Stimulated activated naive CD4-positive, alpha-beta T cell (primary cell): ENCODE data around the gene HLA-B.

Experiments
- DNase-seq, 6 experiments: peaks; one replicate each; lab custom pipeline; 2025; lab: John Stamatoyannopoulos, UW

Gene HLA-B

DNA sequence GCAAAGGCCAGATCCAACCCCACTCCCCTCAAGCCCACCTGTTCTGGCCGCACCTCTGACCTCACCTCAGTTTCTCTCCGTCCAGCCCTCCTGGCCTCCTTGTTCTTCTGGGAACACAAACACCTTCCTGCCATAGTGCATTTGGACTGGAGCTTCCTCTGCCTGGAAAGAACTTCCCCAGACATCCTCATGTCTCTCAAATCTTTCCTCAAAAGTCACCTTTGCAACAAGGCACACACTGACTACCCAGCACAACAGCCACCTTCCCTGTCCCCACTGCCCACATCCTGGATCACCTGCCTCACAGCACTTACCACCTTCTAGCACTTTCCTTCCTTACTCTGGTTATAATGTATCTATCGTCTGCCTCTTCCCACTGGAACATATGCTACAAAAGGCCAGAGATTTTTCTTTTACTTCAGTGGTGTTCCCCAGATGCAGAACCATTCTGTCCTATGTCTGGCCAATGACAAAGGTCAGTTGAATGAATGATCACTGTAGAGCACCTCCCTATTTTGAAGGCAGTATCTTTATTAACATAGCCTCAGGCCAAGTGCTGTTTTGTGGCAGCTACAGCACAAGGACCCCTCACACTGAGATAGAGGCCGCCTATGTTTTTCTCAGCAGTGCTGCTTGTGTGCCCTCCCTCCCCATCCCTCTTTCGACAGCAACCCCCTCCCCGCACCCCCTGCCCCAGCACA is 4.1 kb downstream of the HLA-B start:
- peak in 4 of 6 experiments; percentile 12 to 63 (median 28) for DNase-seq

DNA sequence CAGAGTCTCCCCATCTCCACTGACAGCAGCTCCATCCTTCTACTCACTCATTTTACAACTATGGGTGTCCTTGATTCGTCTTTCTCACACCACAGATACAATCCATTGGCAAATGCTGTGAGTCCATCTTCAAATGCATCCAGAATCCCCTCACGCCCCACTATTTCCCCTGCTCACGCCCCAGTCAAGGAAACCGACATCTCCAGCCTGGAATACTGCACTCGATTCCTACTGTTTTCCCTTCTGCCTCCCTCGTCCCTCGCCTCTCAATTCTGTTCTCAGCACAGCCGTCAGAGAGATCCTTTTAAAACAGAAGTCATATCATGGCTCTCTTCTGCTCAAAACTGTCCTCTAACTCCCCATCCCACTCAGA is 4.7 kb downstream of the HLA-B start:
- no peak for DNase-seq

DNA sequence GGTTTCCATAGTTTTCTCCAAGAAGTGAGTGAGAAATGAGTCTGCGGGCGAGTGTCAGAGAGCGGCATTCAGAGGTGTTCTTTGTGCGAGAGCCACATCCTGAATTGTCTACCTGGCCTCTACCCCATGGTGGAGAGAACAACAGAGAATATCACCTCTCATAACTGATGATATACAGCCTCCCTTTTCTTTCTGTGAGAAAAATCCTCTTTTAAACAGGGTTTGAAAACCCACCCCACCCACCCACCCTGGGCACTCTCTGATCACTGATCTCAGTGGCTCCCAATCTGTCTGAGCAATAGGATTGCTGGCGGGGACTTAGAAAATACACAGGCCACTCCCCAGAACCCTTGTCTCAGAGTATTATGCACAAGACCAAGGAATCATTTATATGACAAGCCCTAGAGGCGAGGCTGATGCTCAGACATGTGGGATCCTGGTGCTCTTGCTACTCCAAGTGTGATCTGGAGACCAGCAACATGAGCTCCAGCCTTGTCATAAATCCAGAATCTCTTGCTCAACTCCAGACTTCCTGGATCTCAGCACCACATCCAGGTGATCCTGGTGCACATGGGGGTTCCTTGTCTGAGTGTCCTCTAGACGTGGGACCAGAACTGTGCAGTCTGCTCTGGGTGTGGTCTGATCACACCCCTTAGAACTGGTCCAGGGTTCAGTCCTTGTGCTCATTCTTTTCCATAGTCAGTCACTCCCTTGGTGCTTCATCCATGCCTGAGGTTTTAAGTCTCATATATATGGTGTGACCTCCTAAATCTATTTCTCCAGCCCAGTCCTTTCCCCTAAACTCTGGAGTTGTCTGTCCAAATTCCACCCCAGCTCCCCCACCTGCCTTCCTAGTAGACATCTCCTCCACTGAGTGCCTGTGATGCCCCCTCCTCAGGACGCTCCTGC is 5.3 kb downstream of the HLA-B start:
- DNase-seq = peak in 4 of 6 experiments; percentile 16 to 59 (median 52)

DNA sequence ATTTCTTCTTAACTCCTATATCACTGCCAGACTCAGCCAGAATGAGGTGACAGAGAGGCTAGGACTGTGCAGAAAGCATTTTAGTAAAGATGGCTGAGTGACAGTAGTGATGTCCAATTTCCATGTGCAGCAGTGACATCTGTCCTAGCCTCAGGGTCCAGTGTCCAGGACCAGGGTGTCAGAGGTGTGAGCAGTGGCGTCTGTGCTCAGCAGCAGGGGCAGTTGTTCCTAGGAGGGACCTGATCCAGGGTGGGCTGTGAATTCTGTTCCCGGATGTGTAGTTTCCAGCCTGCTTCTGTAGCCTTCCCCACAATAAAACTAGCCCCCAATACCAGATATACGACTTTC is 6.0 kb downstream of the HLA-B start:
- DNase-seq = peak in 1 of 6 experiments; percentile 14

DNA sequence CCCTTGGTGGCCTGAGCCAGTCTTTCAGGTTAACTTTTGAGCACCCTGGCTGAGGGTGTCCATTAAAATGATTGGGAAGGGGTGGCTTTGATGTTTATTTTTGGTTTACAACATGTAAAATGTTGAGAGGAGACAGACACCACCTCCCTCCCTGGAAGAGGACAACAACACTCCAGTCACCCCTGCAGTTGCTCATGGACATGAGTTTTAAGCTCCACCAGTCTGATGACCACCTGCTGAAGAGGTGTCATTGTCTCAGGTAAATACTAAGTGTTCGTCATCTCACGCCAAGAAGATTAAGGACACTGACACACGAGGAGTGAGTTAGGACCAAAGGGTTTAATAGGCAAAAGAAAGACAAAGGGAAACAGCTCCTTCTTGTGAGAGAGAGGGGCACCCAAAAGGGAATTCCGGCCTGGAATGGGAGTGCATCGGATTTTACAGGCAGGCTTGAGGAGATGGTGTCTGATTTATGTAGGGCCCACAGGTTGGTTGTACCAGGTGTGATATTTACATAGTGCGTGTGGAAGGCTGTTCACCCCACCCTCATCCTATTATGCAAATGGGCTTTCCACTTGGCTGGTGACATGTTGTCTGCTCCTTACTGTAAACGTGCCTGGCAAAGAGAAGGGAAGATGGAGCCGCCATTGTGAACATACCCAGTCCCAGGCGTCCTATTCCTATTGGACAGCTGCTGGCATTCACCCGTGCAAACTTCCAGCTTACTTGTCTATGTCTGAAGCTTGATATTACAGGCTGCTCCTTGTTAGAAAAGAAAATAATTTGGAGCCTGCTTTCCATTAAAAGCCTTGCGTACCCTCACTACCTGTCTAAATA is 6.6 kb downstream of the HLA-B start:
- peak in 1 of 6 experiments; percentile 13 for DNase-seq

GRCh38 chr6:31349301-31349700 is 7.7 kb downstream of the HLA-B start:
- DNase-seq = no peak

DNA sequence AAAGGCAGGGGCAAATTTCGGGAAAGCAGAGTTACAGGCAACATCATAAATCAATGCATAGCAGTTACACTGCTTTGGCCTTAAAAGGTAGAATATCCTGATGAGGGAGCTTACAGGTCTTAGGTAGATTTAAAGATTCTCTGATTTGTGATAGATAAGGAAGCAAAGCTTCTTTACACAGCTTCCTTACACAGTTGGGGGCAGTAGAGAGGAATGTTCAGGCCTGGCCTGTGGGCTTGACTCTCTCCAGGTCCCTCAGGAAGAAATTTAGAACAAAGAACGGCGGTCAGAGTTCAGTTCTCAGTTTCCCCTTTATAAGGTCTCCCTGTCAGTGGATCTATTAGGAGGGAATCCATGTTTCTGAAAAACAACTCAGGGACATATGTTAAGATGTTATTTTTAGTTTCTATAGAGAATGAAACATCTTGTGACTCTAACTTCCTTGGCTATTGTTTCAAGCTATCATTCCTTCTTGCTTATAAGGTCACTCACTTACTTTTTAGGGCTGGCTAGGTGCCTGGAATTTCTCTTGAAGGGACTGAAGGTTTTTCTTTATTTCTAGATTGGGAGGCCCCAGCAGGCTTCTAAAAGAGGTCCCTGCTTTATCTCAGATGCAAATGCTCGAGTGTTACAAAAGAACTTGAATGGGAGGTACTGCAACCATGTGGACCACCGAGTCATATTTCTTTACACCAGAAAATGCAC is 11.8 kb downstream of the HLA-B start:
- DNase-seq = no peak

DNA sequence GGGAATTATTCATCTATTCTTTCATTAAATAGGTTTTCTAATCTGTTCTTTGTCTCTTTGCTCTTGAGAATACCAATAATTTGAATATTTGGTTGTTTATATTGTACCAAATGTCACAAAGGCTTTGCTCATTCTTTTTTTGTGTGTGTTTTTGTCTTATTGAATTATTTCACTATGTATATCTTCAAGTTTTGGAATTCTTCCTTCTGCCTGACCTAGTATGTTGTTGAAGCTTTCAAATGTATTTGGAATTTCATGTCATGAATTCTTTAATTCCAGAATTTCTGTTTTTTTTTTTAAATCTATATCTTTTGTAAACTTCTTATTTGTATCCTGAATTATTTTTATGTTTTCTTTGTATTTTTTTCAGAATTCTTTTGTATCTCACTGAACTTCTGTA is 16.8 kb downstream of the HLA-B start:
- DNase-seq = no peak

DNA sequence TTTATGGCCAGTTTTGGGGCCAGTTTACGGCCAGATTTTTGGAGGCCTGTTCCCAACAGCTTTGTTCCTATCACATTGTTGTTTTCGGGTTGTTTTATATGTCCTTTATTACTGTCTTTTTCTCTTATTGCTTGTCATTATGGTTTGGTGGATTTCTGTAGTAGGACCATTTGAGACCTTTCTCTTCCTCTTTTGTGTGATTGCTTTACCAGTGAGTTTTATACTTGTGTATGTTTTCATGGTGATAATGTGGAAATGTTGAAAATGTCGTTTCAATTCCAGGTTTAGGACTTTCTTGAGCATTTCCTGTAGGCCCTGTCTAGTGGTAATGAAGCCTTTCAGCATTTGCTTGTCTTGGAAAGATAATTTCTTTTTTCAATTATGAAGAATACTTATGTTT is 17.8 kb downstream of the HLA-B start:
- no peak for DNase-seq

DNA sequence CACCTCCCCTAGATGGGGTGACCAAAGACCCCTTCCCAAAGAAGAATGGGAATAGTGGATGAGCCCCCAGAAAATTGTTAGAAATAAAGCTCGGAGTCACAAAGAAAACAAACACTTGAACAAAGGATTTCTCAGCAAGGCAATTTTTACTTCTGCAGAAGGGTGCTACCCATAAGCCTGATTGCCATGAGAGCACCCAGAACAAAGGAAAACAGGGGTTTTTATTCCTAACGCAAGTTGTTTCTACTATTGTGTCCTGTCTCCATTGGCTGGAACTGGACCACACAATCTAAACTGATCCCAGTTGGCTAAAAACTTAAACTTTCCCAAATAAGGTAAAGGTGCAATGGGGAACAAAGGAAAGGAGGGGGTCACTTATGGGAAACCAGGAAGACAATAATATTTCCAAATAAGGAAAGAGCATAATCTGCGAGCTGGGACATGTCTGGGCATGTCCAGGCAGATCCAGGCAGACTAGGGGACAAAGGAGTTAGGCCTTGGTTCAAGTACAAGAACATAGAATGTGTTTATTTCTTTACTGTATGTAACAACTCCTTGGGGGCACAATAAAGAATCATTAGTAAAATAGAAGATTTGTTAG is 20.0 kb downstream of the HLA-B start:
- DNase-seq = no peak

DNA sequence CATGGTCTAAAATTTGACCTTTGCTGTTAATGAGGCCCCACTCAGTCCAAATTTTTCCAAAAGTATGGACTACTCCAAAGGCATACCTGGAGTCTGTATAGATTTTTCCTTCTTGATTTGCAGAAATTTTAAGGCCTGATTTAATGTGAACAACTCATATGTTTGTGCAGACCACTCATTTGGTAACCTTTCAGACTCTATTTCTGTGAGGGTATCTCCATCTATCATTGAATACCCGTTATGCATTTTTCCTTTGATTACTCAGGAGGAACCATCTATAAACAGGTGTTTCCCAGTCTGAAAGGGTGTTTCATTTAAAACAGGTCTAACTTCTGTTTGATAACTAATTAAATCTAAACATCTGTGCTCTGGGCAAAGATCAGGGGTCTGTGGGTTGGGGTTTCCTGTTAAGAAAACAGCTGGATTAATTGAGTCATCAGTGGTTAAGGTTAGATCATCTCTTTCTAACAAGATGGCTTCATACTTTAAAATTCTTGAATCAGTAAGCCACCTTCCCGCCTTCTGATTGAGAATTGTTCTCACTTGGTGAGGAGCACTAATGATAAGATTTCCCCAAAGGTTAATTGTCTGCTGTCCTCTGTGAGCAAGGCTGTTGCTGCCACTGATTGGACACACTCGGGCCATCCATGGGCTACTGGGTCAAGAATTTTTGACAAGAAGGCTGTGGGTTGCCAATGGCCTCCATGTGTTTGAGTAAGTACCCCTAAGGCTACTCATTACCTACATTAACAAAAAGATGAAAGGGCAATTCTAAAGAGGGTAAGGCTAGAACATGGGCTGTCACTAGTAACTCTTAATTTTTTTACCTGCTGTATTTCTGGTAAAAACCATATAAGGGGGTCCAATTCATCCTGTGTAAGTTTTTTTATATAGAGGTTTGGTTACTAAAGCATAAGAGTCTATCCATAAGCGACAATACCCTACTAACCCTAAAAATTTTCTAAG is 24.1 kb downstream of the HLA-B start:
- DNase-seq = peak in 1 of 6 experiments; percentile 35

GRCh38 chr6:31328355-31328960 is 28.5 kb downstream of the HLA-B start:
- no peak for DNase-seq

DNA sequence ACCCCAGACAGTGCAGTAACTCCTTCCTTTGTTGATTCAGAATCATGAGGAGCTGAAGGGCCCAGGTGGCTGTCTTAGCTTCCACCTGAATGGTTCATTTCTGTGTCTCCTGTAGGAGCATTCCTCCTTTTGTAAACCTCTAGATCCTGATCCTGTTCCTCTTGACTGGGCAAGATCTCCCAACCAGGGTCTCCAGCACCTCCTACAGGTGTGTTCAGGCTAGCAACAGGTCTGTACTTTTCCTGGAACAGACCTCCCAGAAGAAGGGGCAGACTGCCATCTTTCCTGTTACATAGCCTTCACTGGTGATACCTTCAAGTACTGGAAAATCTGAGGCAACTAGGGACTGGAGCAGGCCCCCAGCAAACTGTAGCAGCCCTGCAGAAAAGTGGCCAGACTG is 35.2 kb downstream of the HLA-B start:
- DNase-seq = no peak

GRCh38 chr6:31321005-31321707 is 35.8 kb downstream of the HLA-B start:
- no peak for DNase-seq

DNA sequence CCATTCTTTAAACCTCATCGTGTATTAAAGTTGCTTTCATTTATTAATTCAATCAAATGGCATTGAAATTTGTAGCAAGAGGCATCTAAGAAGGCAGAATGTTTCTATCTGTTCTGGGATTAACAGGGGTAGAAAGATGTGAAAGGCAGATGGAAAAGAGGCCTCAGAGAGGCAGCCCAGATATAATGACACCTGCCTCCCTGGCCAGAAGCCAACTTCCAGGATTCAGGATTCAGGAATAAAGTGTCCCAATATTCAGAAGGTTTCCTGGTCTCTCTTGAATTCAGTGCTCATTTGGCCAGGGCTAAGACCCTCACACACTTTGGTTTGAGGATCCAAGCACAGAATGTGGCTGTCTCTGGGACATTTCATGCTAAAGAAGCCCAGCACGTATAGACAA is 39.9 kb downstream of the HLA-B start:
- no peak for DNase-seq

- DNase-seq = no peak
Measured at GRCh38 chr6:31309641-31310040, 47.3 kb downstream of the HLA-B start.

DNA sequence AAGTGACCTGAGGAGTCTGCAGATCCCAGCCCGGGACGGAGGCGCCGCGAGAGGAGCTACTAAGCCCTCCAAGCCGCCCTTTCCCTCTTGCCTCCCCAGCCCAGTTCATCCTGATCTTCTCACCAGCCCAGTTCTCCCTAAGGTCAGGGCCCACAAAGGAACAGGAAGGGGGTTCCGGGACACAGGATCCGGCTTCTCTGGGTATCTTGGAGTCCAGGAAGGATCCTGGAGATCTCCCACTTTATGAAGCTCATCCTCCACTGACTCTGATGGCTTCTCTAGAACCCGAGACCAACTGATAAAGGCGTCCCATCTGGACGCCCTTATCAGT is 48.2 kb downstream of the HLA-B start:
- DNase-seq = no peak

DNA sequence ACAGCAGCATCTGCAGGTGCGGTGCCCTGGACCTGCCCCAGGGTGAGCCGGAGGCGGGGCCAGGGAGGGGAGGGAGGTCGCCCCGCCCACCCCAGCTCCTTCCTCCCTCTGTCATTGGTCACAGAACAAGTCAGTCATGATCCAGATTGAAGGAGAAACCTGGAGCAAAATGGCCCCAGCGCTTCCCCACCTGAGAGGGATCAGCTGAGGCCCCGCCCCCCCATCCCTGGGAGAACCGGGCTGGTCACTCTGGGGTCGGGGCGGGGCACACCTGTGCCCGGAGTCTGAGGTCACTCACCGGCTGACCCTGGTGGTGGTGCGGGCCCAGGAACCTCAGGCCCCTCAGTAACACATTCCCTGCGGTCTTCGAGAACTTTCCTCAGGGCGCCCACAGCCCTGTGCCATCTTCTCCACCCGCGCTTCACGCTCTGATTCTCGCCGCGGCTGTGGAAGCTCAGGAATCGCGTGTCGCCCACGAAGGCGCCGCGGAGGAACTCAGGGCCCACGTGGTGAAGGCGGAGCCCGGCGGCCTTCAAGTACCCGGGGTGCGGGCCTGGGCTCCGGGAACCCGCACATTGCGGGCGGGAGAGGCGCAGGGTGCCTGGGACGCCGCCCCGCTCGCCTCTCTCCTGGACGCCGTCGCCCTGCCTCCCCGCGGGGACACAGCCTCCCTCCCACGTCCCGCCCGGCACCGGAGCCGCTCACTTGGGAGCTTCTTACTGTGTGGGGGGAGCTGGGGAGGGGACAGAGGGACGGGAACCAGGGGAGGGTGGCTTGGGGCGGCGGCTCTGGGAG is 48.7 kb downstream of the HLA-B start:
- DNase-seq = peak; percentile 16 to 80 (median 70)

GRCh38 chr6:31307669-31308049 is 49.3 kb downstream of the HLA-B start:
- DNase-seq = no peak
